ENCODE measurements around the gene CCNF. TPM values are rescaled to one million over a fixed set of nuclear protein-coding genes. Genes with fewer than 3 reads are reported as not detected.

Gene CCNF
- total RNA-seq, 1 experiment from 2014 or later: 76.1 TPM

DNA sequence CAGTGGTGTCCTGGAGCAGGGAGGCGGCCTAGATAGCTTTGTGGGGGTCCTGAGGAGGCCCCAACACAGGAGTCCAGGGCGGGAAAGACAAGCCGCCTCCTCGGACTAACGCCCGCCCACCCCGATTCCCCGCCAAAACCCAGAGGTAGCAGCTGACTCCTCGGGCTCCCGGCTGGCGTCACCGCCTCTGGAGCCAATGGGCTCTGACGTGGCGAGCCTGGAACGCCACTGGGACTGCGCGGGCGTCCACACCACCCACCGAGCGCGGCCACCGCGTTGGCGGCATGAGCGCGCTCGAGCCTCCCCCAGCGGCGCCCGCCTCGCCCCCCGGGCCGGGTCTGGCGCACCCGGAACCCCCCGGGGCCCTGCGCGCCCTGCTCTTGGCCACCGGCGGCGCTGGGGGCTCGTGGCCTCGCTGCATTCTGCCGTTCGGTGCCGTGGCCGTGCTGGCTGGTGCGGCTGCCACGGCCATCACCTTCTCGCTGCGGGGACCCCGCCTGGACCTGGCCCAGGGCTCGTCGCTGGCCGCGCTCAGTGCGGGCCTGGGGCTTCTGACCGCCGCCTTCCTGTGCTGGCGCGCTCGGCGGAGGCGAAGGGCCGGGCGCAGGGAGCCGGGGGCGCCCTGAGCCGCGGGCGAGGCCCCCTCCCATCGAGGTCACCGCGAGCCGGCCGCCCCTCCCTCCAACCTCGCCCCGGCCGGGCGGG lies 38.4 kb downstream of the CCNF start:
- peak; percentile 93 for DNase-seq (ENCODE audit: low spot score)
- H3K36me3 ChIP-seq (ENCODE audit: insufficient read depth, low read length, poor library complexity, severe bottlenecking): peaks cover 2% of the 10 kb centered on the region
- H3K4me3 ChIP-seq (ENCODE audit: low read depth, low read length, poor library complexity, severe bottlenecking): peak overlapping the region; percentile 48
- no peaks in the 10 kb centered on the region for H3K27me3 ChIP-seq (replicated peaks; ENCODE audit: insufficient read depth, low read depth, low read length, poor library complexity)
- H3K9me3 ChIP-seq (ENCODE audit: low read depth, low read length, poor library complexity, severe bottlenecking): no peaks in the 10 kb centered on the region
- intact Hi-C loops (cut with micrococcal nuclease; ENCODE audit: unreplicated experiment): no loop called here
- no TSS peak for BruUV-seq (replicated peaks)
- H3K4me1 ChIP-seq (ENCODE audit: insufficient read depth, low read length, poor library complexity, severe bottlenecking): peaks cover 54% of the 10 kb centered on the region
- ChIA-PET CTCF (interaction anchor here (0.7 kb wide), 1 partner anchor 46 kb away, joined by 7 read pairs; the partner anchor contains the start of gene ATP6V0C), POLR2A (ENCODE audit: low non-redundant PET) (no interaction called here)
- H3K27ac ChIP-seq (ENCODE audit: low read depth, low read length, poor library complexity, severe bottlenecking): peak overlapping the region; percentile 97
- TF ChIP-seq, protein P1, sequence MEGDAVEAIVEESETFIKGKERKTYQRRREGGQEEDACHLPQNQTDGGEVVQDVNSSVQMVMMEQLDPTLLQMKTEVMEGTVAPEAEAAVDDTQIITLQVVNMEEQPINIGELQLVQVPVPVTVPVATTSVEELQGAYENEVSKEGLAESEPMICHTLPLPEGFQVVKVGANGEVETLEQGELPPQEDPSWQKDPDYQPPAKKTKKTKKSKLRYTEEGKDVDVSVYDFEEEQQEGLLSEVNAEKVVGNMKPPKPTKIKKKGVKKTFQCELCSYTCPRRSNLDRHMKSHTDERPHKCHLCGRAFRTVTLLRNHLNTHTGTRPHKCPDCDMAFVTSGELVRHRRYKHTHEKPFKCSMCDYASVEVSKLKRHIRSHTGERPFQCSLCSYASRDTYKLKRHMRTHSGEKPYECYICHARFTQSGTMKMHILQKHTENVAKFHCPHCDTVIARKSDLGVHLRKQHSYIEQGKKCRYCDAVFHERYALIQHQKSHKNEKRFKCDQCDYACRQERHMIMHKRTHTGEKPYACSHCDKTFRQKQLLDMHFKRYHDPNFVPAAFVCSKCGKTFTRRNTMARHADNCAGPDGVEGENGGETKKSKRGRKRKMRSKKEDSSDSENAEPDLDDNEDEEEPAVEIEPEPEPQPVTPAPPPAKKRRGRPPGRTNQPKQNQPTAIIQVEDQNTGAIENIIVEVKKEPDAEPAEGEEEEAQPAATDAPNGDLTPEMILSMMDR (conservative IDR thresholded peaks at IDR 0.05; ENCODE audit: low read depth, low read length): no peak
- TF ChIP-seq EZH2 (IDR thresholded peaks at IDR 0.05; ENCODE audit: borderline replicate concordance, low read depth, low read length, poor library complexity, severe bottlenecking): no peak

- no TSS peak for BruUV-seq (replicated peaks)
- ChIA-PET CTCF (interaction anchor here (0.7 kb wide), 1 partner anchor 45 kb away, joined by 7 read pairs; the partner anchor contains the start of gene ATP6V0C), POLR2A (ENCODE audit: low non-redundant PET) (interaction anchor here (0.5 to 0.7 kb wide), 5 partner anchors 18 to 486 kb away, joined by 4 to 18 read pairs (median 11); no protein-coding TSS in a partner anchor)
- Histone ChIP-seq H3K9me3 (ENCODE audit: low read depth, low read length, poor library complexity, severe bottlenecking) (no peaks in the 10 kb centered on the region), H3K27me3 (replicated peaks; ENCODE audit: insufficient read depth, low read depth, low read length, poor library complexity) (no peaks in the 10 kb centered on the region), H3K36me3 (ENCODE audit: insufficient read depth, low read length, poor library complexity, severe bottlenecking) (no peaks in the 10 kb centered on the region), H3K4me3 (ENCODE audit: low read depth, low read length, poor library complexity, severe bottlenecking) (peak overlapping the region; percentile 48), H3K27ac (ENCODE audit: low read depth, low read length, poor library complexity, severe bottlenecking) (peak overlapping the region; percentile 97), H3K4me1 (ENCODE audit: insufficient read depth, low read length, poor library complexity, severe bottlenecking) (peaks cover 60% of the 10 kb centered on the region)
- intact Hi-C loops (cut with micrococcal nuclease; ENCODE audit: unreplicated experiment): no loop called here
- peak; percentile 64 for DNase-seq (ENCODE audit: low spot score)
- TF ChIP-seq, protein P1 (conservative IDR thresholded peaks at IDR 0.05; ENCODE audit: low read depth, low read length): no peak
- TF ChIP-seq EZH2 (IDR thresholded peaks at IDR 0.05; ENCODE audit: borderline replicate concordance, low read depth, low read length, poor library complexity, severe bottlenecking): no peak
Observed at GRCh38 chr16:2468233-2468724, 39.0 kb downstream of the CCNF start.

DNA sequence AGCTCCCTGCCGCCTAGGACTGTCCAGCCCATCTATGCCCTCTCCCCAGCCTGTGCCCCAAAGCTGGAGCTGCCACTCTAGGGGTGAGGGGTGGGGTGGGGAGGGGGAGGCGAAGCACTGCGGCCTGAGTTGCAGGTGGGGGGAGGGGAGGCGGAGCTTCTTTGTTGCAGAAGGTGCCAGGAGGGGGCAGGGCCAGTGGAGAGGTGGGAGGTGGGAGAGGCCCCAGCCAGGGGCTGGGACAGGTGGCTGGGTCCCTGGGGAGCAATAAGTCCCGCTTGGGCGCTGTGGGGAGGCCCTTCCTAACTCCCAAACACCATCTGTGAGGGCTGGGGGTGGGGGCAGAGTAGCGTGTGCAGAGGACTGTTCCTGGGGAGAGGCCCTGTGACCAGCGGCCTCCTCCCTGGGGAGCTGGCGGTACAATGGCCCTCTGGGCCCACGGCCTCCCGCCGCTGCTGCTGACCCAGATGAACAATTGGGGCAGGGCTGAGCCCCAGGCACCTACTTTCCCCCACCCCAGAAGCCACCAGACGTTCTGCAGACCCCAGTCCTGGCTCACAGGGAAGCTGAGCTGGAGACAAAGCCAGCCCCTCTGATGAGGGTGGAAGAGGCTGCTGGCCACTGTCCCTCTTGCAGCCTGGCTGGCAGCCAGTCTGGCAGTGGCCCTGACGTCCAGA lies 39.6 kb downstream of the CCNF start:
- no peaks in the 10 kb centered on the region for H3K27me3 ChIP-seq (replicated peaks; ENCODE audit: insufficient read depth, low read depth, low read length, poor library complexity)
- BruUV-seq (replicated peaks): no TSS peak
- no peaks in the 10 kb centered on the region for H3K36me3 ChIP-seq (ENCODE audit: insufficient read depth, low read length, poor library complexity, severe bottlenecking)
- TF ChIP-seq EZH2 (IDR thresholded peaks at IDR 0.05; ENCODE audit: borderline replicate concordance, low read depth, low read length, poor library complexity, severe bottlenecking): no peak
- TF ChIP-seq, protein P1 (conservative IDR thresholded peaks at IDR 0.05; ENCODE audit: low read depth, low read length): no peak
- DNase-seq (ENCODE audit: low spot score): peak; percentile 65
- ChIA-PET CTCF (interaction anchor here (0.7 kb wide), 1 partner anchor 45 kb away, joined by 7 read pairs; the partner anchor contains the start of gene ATP6V0C), POLR2A (ENCODE audit: low non-redundant PET) (interaction anchor here (0.5 to 0.7 kb wide), 5 partner anchors 18 to 486 kb away, joined by 4 to 18 read pairs (median 11); no protein-coding TSS in a partner anchor)
- intact Hi-C loops (cut with micrococcal nuclease; ENCODE audit: unreplicated experiment): no loop called here
- peak overlapping the region; percentile 97 for H3K27ac ChIP-seq (ENCODE audit: low read depth, low read length, poor library complexity, severe bottlenecking)
- H3K9me3 ChIP-seq (ENCODE audit: low read depth, low read length, poor library complexity, severe bottlenecking): no peaks in the 10 kb centered on the region
- peaks cover 63% of the 10 kb centered on the region for H3K4me1 ChIP-seq (ENCODE audit: insufficient read depth, low read length, poor library complexity, severe bottlenecking)
- H3K4me3 ChIP-seq (ENCODE audit: low read depth, low read length, poor library complexity, severe bottlenecking): peak overlapping the region; percentile 48

Measured in A673 (cell line).